DOHH2 (cell line): ENCODE results near the gene UQCC5.

Experiments used
- CTCF ChIP-seq: fragments of 200-600 bp; sonication (generic); IDR thresholded peaks from one replicate; pipeline ENCODE4 v1.5.1; 2014; ENCODE audit warnings: antibody characterized with exemption, mild to moderate bottlenecking, low read depth, low read length; ENCODE audit not compliant: poor library complexity, severe bottlenecking
- EZH2phosphoT487 ChIP-seq: fragments of 200-600 bp; sonication (generic); IDR thresholded peaks from 2 replicates; pipeline ENCODE4 v1.6.1; 2017; ENCODE audit warnings: borderline replicate concordance, mild to moderate bottlenecking, antibody characterized with exemption, low read length, moderate library complexity, mixed read lengths

- TF ChIP-seq CTCF, result no peak
- no peak for TF ChIP-seq EZH2phosphoT487
Measured at GRCh38 chr3:52531860-52532516, 4.4 kb upstream of the UQCC5 start.
